ENCODE results near the gene PEX5L. TPM values are rescaled to one million over a fixed set of nuclear protein-coding genes. Genes with fewer than 3 reads are reported as not detected.

The PEX5L gene
- polyA plus RNA-seq, 1 experiment = 0.14 TPM

- Histone ChIP-seq H3K4me3 (ENCODE audit: low read depth, low read length) (no peak overlapping the region), H3K9me3 (ENCODE audit: control insufficient read depth, insufficient read depth, low read length) (no peaks in the 10 kb centered on the region), H3K27me3 (ENCODE audit: control insufficient read depth, insufficient read depth, low read length) (no peaks in the 10 kb centered on the region), H3K27ac (ENCODE audit: low read depth, low read length) (no peak overlapping the region)
- ChIA-PET POLR2A (no interaction called here), CTCF (interaction anchor here (0.8 kb wide), 1 partner anchor 22 kb away, joined by 3 read pairs; no protein-coding TSS in a partner anchor)
- no peak for TF ChIP-seq CTCF (IDR thresholded peaks at IDR 0.05; ENCODE audit: low read depth, low read length)
- no peak for DNase-seq (ENCODE audit: low read depth, low spot score)
These were observed 203.4 kb downstream of the PEX5L start for GRCh38 chr3:179833294-179833693.

GRCh38 chr3:179832333-179832854, 204.3 kb downstream of the PEX5L start:
- TF ChIP-seq CTCF (IDR thresholded peaks at IDR 0.05; ENCODE audit: low read depth, low read length) = no peak
- no peak for DNase-seq (ENCODE audit: low read depth, low spot score)
- H3K4me3 ChIP-seq (ENCODE audit: low read depth, low read length) = no peak overlapping the region
- no peak overlapping the region for H3K27ac ChIP-seq (ENCODE audit: low read depth, low read length)
- H3K27me3 ChIP-seq (ENCODE audit: control insufficient read depth, insufficient read depth, low read length) = no peaks in the 10 kb centered on the region
- CTCF ChIA-PET = interaction anchor here (1.0 kb wide), 1 partner anchor 21 kb away, joined by 6 read pairs; no protein-coding TSS in a partner anchor
- H3K9me3 ChIP-seq (ENCODE audit: control insufficient read depth, insufficient read depth, low read length) = no peaks in the 10 kb centered on the region
- POLR2A ChIA-PET = no interaction called here

GRCh38 chr3:179829401-179829800, 207.3 kb downstream of the PEX5L start:
- CTCF ChIA-PET = no interaction called here
- no peaks in the 10 kb centered on the region for H3K27me3 ChIP-seq (ENCODE audit: control insufficient read depth, insufficient read depth, low read length)
- no peak for DNase-seq (ENCODE audit: low read depth, low spot score)
- POLR2A ChIA-PET = no interaction called here
- H3K4me3 ChIP-seq (ENCODE audit: low read depth, low read length) = no peak overlapping the region
- no peaks in the 10 kb centered on the region for H3K9me3 ChIP-seq (ENCODE audit: control insufficient read depth, insufficient read depth, low read length)
- no peak for TF ChIP-seq CTCF (IDR thresholded peaks at IDR 0.05; ENCODE audit: low read depth, low read length)
- no peak overlapping the region for H3K27ac ChIP-seq (ENCODE audit: low read depth, low read length)

- TF ChIP-seq CTCF (IDR thresholded peaks at IDR 0.05; ENCODE audit: low read depth, low read length) = no peak
- Histone ChIP-seq H3K27ac (ENCODE audit: low read depth, low read length) (no peak overlapping the region), H3K9me3 (ENCODE audit: control insufficient read depth, insufficient read depth, low read length) (no peaks in the 10 kb centered on the region), H3K4me3 (ENCODE audit: low read depth, low read length) (no peak overlapping the region), H3K27me3 (ENCODE audit: control insufficient read depth, insufficient read depth, low read length) (no peaks in the 10 kb centered on the region)
- ChIA-PET CTCF (no interaction called here), POLR2A (no interaction called here)
- no peak for DNase-seq (ENCODE audit: low read depth, low spot score)
These were observed 208.0 kb downstream of the PEX5L start for GRCh38 chr3:179828738-179829137.

GRCh38 chr3:179826247-179826637, 210.5 kb downstream of the PEX5L start:
- no peak for TF ChIP-seq CTCF (IDR thresholded peaks at IDR 0.05; ENCODE audit: low read depth, low read length)
- H3K27me3 ChIP-seq (ENCODE audit: control insufficient read depth, insufficient read depth, low read length) = no peaks in the 10 kb centered on the region
- H3K4me3 ChIP-seq (ENCODE audit: low read depth, low read length) = no peak overlapping the region
- ChIA-PET POLR2A (no interaction called here), CTCF (interaction anchor here (0.9 kb wide), 1 partner anchor 58 kb away, joined by 3 read pairs; no protein-coding TSS in a partner anchor)
- no peaks in the 10 kb centered on the region for H3K9me3 ChIP-seq (ENCODE audit: control insufficient read depth, insufficient read depth, low read length)
- no peak for DNase-seq (ENCODE audit: low read depth, low spot score)
- H3K27ac ChIP-seq (ENCODE audit: low read depth, low read length) = no peak overlapping the region
